ENCODE data around the gene PAXIP1.

The PAXIP1 gene

DNA sequence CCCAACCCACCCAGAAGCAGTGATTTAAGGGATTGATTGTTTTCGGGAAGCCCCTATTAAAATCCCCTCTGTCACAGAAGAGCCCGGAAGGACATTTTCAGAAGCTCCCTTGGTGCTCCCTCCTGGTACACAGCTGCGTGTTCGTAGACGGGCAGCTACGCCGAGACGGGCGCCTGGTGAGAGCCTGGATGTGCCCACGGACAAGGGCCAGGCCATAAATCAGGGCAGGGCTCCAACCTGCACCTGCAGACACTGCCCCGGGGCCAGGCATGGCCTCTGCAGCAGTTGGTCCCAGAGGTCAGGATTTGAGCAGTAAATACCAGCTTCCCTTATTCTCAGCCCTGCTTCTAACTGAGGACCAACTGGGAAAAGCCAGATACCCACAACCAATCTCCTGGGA, 106.8 kb downstream of the PAXIP1 start:
- no peak for DNase-seq (ENCODE audit: low read depth in 1 of 2, low spot score in 1 of 2)

Measured in activated T-helper 1 cell treated with anti-CD3 and anti-CD28 coated beads, Interleukin-2, amount 50 U/mL, for 16 hours (primary cell).